Liver (tissue), 9 donors: ENCODE measurements around the gene MALT1. TPM values are rescaled to one million over a fixed set of nuclear protein-coding genes. Genes with fewer than 3 reads are reported as not detected.

Experiments used
- DNase-seq: peaks from one replicate; pipeline ENCODE4 v3.0.0-alpha.2; 2017; ENCODE audit warnings: low spot score
- H3K27ac ChIP-seq, 2 donors: one replicate each; pipeline ENCODE4 v1.7.0; 2013; ENCODE audit warnings: inconsistent platforms in 2 of 2, low read length in 2 of 2, control low read depth in 1 of 2, low read depth in 1 of 2, mild to moderate bottlenecking in 1 of 2
- H3K27me3 ChIP-seq, 4 donors: one replicate each; pipeline versions ENCODE4 v1.6.1 to v1.7.0; 2013; ENCODE audit warnings: low read length in 3 of 4, inconsistent platforms in 1 of 4, mild to moderate bottlenecking in 1 of 4, moderate library complexity in 1 of 4; ENCODE audit not compliant: control insufficient read depth in 4 of 4, insufficient read depth in 4 of 4
- H3K36me3 ChIP-seq, 4 donors: one replicate each; pipeline versions ENCODE4 v1.6.1 to v1.7.0; 2013; ENCODE audit warnings: low read length in 3 of 4, mild to moderate bottlenecking in 3 of 4, low read depth in 1 of 4, moderate library complexity in 1 of 4; ENCODE audit not compliant: control insufficient read depth in 4 of 4, insufficient read depth in 3 of 4
- H3K4me1 ChIP-seq, 4 donors: one replicate each; pipeline versions ENCODE4 v1.6.1 to v1.7.0; 2013; ENCODE audit warnings: low read length in 3 of 4, mild to moderate bottlenecking in 3 of 4, moderate library complexity in 1 of 4; ENCODE audit not compliant: control insufficient read depth in 4 of 4, insufficient read depth in 4 of 4
- H3K4me3 ChIP-seq, 3 donors: one replicate each; pipeline versions ENCODE4 v1.6.1 to v1.7.0; 2013; ENCODE audit warnings: low read length in 3 of 3, control low read depth in 1 of 3, low read depth in 1 of 3, mild to moderate bottlenecking in 1 of 3
- H3K9ac ChIP-seq, 2 donors: one replicate each; pipeline ENCODE4 v1.7.0; 2013; ENCODE audit warnings: low read length in 2 of 2, mild to moderate bottlenecking in 2 of 2, moderate library complexity in 2 of 2, control low read depth in 1 of 2, low read depth in 1 of 2
- H3K9me3 ChIP-seq, 4 donors: one replicate each; pipeline versions ENCODE4 v1.6.1 to v1.7.0; 2013; ENCODE audit warnings: low read length in 3 of 4; ENCODE audit not compliant: control insufficient read depth in 4 of 4
- EGR1 ChIP-seq, 2 donors: IDR thresholded peaks; 2 replicates each; pipeline ENCODE4 v1.6.1; 2016 to 2018; ENCODE audit warnings: antibody characterized with exemption in 2 of 2, low read depth in 2 of 2
- FOXA1 ChIP-seq: IDR thresholded peaks from 2 replicates; pipeline ENCODE4 v1.6.1; 2016; ENCODE audit warnings: antibody characterized with exemption
- FOXA2 ChIP-seq: IDR thresholded peaks from 2 replicates; pipeline ENCODE4 v1.6.1; 2016; ENCODE audit warnings: antibody characterized with exemption
- GABPA ChIP-seq, 2 donors: IDR thresholded peaks in 1 of 2; conservative IDR thresholded peaks in 1 of 2; 2 replicates each; pipeline ENCODE4 v1.6.1; 2016; ENCODE audit warnings: antibody characterized with exemption in 2 of 2, mild to moderate bottlenecking in 1 of 2, moderate library complexity in 1 of 2
- HNF4G ChIP-seq: IDR thresholded peaks from 2 replicates; pipeline ENCODE4 v1.6.1; 2016; ENCODE audit warnings: antibody characterized with exemption
- JUND ChIP-seq, 2 donors: IDR thresholded peaks; 2 replicates each; pipeline ENCODE4 v1.6.1; 2016; ENCODE audit warnings: antibody characterized with exemption in 2 of 2
- NR2F2 ChIP-seq: IDR thresholded peaks from 2 replicates; pipeline ENCODE4 v1.6.1; 2016; ENCODE audit warnings: antibody characterized with exemption
- RAD21 ChIP-seq, 2 donors: IDR thresholded peaks; 2 replicates each; pipeline ENCODE4 v1.6.1; 2016; ENCODE audit warnings: antibody characterized with exemption in 2 of 2, mild to moderate bottlenecking in 2 of 2
- RXRA ChIP-seq, 2 donors: IDR thresholded peaks; 2 replicates each; pipeline ENCODE4 v1.6.1; 2017 to 2018; ENCODE audit warnings: antibody characterized with exemption in 2 of 2, mild to moderate bottlenecking in 1 of 2
- SP1 ChIP-seq: IDR thresholded peaks from 2 replicates; pipeline ENCODE4 v1.6.1; 2018; ENCODE audit warnings: antibody characterized with exemption, mild to moderate bottlenecking
- TAF1 ChIP-seq: conservative IDR thresholded peaks from 2 replicates; pipeline ENCODE4 v1.6.1; 2016; ENCODE audit warnings: antibody characterized with exemption, mild to moderate bottlenecking
- YY1 ChIP-seq: IDR thresholded peaks from 2 replicates; pipeline ENCODE4 v1.6.1; 2016; ENCODE audit warnings: antibody characterized with exemption, mild to moderate bottlenecking
- WGBS: extraction: QIAGEN DNeasy Blood & Tissue Kit; methylation state at CpG from one replicate; pipeline ENCODE4 v1.1.7; 2013; 5-methylcytosine and 5-hydroxymethylcytosine counted together
- polyA plus RNA-seq, 2 donors: library from polyadenylated mRNA; stranded (reverse) in 1 of 2; unstranded in 1 of 2; fragments of 200-250 nt in 1 of 2; fragments of >200 nt in 1 of 2; fragmentation: Nextera tagmentation in 1 of 2; extraction: Ambion mirVana in 1 of 2; gene quantifications; one replicate each; pipeline versions ENCODE4 v1.2.1 to v1.2.3, GENCODE V29; 2013 to 2015
- total RNA-seq, 2 donors: library from RNA; depleted of rRNA; stranded (reverse); fragments of >200 nt; gene quantifications; one replicate each; pipeline ENCODE4 v1.2.3, GENCODE V29; 2014
- TF ChIP-seq, protein P1 (sequence below): IDR thresholded peaks from 2 replicates; pipeline ENCODE4 v1.6.1; 2016; ENCODE audit warnings: antibody characterized with exemption
- TF ChIP-seq, protein P2 (sequence below): IDR thresholded peaks from 2 replicates; pipeline ENCODE4 v1.6.1; 2016; ENCODE audit warnings: antibody characterized with exemption, mild to moderate bottlenecking
- TF ChIP-seq, protein P3 (sequence below): IDR thresholded peaks from 2 replicates; pipeline ENCODE4 v1.6.1; 2016; ENCODE audit warnings: antibody characterized with exemption
- TF ChIP-seq, protein P4 (sequence below): fragments of 150-350 bp; IDR thresholded peaks from 2 replicates; pipeline ENCODE4 v1.5.1; 2017; ENCODE audit warnings: improper control_type of control experiment, low read depth, low read length; ENCODE audit not compliant: missing input control
- TF ChIP-seq, protein P5 (sequence below): IDR thresholded peaks from 2 replicates; pipeline ENCODE4 v1.6.1; 2016; ENCODE audit warnings: antibody characterized with exemption
- donor health status: healthy.
- donor health status: healthy.
- donor health status: healthy.
- donor health status: healthy.
- donor health status: healthy.

Gene MALT1
- total and polyA plus RNA-seq, 4 donors: 3.1 to 27.3 (median 6.4) TPM

DNA sequence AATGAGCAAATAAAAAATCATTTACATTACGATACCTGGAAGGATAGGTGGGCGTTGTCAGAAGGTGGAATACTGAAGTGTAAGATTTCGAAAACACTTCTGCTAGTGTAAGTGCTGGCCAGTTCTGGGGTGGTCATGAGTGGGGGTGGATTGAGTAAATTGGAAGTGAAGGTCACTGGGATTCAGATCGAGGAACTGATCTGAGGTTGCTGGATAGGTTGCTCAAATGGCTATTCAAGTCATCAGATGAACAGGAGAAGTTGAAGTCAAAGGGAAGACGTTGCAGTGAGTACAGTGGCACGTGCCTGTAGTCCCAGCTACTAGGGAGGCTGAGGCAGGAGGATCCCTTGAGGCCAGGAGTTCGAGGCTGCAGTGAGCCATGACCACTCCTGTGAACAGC is 95.7 kb downstream of the MALT1 start:
- WGBS: 74% methylated on average over 7 of the region's 7 CpGs
- Histone ChIP-seq H3K4me1 (peaks cover 0 to 16% (median 4%) of the 10 kb centered on the region in 4 donors), H3K9me3 (no peaks in the 10 kb centered on the region), H3K4me3 (no peak overlapping the region), H3K27ac (no peak overlapping the region), H3K36me3 (no peaks in the 10 kb centered on the region), H3K9ac (no peak overlapping the region), H3K27me3 (no peaks in the 10 kb centered on the region)
- DNase-seq: no peak
- TF ChIP-seq, protein P1, sequence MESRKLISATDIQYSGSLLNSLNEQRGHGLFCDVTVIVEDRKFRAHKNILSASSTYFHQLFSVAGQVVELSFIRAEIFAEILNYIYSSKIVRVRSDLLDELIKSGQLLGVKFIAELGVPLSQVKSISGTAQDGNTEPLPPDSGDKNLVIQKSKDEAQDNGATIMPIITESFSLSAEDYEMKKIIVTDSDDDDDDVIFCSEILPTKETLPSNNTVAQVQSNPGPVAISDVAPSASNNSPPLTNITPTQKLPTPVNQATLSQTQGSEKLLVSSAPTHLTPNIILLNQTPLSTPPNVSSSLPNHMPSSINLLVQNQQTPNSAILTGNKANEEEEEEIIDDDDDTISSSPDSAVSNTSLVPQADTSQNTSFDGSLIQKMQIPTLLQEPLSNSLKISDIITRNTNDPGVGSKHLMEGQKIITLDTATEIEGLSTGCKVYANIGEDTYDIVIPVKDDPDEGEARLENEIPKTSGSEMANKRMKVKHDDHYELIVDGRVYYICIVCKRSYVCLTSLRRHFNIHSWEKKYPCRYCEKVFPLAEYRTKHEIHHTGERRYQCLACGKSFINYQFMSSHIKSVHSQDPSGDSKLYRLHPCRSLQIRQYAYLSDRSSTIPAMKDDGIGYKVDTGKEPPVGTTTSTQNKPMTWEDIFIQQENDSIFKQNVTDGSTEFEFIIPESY: no peak
- no peak for TF ChIP-seq TAF1
- TF ChIP-seq, protein P2, sequence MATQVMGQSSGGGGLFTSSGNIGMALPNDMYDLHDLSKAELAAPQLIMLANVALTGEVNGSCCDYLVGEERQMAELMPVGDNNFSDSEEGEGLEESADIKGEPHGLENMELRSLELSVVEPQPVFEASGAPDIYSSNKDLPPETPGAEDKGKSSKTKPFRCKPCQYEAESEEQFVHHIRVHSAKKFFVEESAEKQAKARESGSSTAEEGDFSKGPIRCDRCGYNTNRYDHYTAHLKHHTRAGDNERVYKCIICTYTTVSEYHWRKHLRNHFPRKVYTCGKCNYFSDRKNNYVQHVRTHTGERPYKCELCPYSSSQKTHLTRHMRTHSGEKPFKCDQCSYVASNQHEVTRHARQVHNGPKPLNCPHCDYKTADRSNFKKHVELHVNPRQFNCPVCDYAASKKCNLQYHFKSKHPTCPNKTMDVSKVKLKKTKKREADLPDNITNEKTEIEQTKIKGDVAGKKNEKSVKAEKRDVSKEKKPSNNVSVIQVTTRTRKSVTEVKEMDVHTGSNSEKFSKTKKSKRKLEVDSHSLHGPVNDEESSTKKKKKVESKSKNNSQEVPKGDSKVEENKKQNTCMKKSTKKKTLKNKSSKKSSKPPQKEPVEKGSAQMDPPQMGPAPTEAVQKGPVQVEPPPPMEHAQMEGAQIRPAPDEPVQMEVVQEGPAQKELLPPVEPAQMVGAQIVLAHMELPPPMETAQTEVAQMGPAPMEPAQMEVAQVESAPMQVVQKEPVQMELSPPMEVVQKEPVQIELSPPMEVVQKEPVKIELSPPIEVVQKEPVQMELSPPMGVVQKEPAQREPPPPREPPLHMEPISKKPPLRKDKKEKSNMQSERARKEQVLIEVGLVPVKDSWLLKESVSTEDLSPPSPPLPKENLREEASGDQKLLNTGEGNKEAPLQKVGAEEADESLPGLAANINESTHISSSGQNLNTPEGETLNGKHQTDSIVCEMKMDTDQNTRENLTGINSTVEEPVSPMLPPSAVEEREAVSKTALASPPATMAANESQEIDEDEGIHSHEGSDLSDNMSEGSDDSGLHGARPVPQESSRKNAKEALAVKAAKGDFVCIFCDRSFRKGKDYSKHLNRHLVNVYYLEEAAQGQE: no peak
- TF ChIP-seq RAD21 (IDR thresholded peaks at IDR 0.05): no peak
- TF ChIP-seq GABPA (IDR thresholded peaks at IDR 0.05 in 1 of 2, conservative IDR thresholded peaks at IDR 0.05 in 1 of 2): no peak
- TF ChIP-seq JUND (IDR thresholded peaks at IDR 0.05): no peak
- TF ChIP-seq, protein P3, sequence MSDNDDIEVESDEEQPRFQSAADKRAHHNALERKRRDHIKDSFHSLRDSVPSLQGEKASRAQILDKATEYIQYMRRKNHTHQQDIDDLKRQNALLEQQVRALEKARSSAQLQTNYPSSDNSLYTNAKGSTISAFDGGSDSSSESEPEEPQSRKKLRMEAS: no peak
- TF ChIP-seq, protein P4, sequence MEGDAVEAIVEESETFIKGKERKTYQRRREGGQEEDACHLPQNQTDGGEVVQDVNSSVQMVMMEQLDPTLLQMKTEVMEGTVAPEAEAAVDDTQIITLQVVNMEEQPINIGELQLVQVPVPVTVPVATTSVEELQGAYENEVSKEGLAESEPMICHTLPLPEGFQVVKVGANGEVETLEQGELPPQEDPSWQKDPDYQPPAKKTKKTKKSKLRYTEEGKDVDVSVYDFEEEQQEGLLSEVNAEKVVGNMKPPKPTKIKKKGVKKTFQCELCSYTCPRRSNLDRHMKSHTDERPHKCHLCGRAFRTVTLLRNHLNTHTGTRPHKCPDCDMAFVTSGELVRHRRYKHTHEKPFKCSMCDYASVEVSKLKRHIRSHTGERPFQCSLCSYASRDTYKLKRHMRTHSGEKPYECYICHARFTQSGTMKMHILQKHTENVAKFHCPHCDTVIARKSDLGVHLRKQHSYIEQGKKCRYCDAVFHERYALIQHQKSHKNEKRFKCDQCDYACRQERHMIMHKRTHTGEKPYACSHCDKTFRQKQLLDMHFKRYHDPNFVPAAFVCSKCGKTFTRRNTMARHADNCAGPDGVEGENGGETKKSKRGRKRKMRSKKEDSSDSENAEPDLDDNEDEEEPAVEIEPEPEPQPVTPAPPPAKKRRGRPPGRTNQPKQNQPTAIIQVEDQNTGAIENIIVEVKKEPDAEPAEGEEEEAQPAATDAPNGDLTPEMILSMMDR: no peak
- TF ChIP-seq FOXA1: no peak
- TF ChIP-seq EGR1 (IDR thresholded peaks at IDR 0.05; ENCODE audit: low read depth in 2 of 2): no peak
- no peak for TF ChIP-seq RXRA (IDR thresholded peaks at IDR 0.05)
- no peak for TF ChIP-seq YY1
- no peak for TF ChIP-seq HNF4G
- TF ChIP-seq, protein P5, sequence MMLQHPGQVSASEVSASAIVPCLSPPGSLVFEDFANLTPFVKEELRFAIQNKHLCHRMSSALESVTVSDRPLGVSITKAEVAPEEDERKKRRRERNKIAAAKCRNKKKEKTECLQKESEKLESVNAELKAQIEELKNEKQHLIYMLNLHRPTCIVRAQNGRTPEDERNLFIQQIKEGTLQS: no peak
- no peak for TF ChIP-seq SP1
- TF ChIP-seq FOXA2: no peak
- TF ChIP-seq NR2F2: no peak
